Stimulated activated CD8-positive, alpha-beta memory T cell treated with anti-CD3 and anti-CD28 coated beads, Interleukin-7, amount 100 ng/mL, for 48 hours (primary cell): ENCODE results near the gene JAK3.

Source experiments
- DNase-seq, 2 donors: peaks; one replicate each; pipeline ENCODE4 v3.0.0-alpha.2; 2020; ENCODE audit warnings: low read depth in 1 of 2; ENCODE audit errors: extremely low read depth in 1 of 2

The JAK3 gene

DNA sequence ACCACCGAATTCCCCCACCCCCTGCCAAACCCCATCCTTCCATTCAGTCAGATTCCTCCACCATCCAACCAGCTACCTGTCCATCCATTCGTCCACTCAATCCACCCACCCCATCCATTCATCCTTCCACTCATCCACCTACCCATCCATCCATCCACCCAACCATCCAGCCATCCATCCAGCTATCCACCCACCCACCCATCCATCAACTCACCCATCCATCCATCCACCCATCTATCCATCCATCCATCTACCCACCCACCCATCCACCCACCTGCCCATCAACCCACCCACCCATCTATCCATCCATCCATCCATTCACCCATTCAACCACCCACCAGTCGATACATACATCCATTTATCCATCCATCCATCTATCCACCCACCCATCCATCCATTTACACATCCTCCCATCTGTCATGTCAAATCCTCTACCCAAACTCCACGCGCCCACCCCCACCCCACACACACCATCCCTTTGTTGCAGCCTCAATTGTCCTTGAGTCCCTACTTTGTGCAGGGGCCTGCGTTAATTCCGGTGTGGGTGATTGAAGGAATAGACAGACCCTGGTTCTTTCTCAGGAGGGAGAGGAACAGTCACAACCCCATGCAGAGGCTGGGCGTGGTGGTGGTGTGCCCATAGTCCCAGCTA lies 18.7 kb upstream of the JAK3 start:
- no peak for DNase-seq

GRCh38 chr19:17865364-17866311 lies 17.9 kb upstream of the JAK3 start:
- DNase-seq, result no peak

GRCh38 chr19:17863520-17864182 lies 15.9 kb upstream of the JAK3 start:
- no peak for DNase-seq

- DNase-seq, result no peak
Observed at GRCh38 chr19:17862711-17863519, 15.1 kb upstream of the JAK3 start.

GRCh38 chr19:17861542-17862402 lies 14.0 kb upstream of the JAK3 start:
- no peak for DNase-seq

- no peak for DNase-seq
Observed at GRCh38 chr19:17860993-17861360, 13.2 kb upstream of the JAK3 start.

GRCh38 chr19:17860331-17860992 lies 12.7 kb upstream of the JAK3 start:
- no peak for DNase-seq

GRCh38 chr19:17859533-17860330 lies 11.9 kb upstream of the JAK3 start, which contains the start of gene RPL18A:
Gene RPL18A, plus strand, starts transcription at chr19:17859910. Its CDS starts 47 bp downstream, at chr19:17859957.
- peak; percentile 99 to 100 for DNase-seq

GRCh38 chr19:17855280-17856152 lies 7.7 kb upstream of the JAK3 start:
- peak; percentile 73 to 79 for DNase-seq

- DNase-seq, result no peak
Observed at GRCh38 chr19:17854061-17854460, 6.3 kb upstream of the JAK3 start.

- no peak for DNase-seq
Observed at GRCh38 chr19:17848595-17849292, 962 bp upstream of the JAK3 start.

- DNase-seq, result no peak
Observed at GRCh38 chr19:17846146-17846545, 1.6 kb downstream of the JAK3 start.

- no peak for DNase-seq
Observed at GRCh38 chr19:17843908-17844490, 3.8 kb downstream of the JAK3 start.

GRCh38 chr19:17843292-17843827 lies 4.4 kb downstream of the JAK3 start:
- no peak for DNase-seq

DNA sequence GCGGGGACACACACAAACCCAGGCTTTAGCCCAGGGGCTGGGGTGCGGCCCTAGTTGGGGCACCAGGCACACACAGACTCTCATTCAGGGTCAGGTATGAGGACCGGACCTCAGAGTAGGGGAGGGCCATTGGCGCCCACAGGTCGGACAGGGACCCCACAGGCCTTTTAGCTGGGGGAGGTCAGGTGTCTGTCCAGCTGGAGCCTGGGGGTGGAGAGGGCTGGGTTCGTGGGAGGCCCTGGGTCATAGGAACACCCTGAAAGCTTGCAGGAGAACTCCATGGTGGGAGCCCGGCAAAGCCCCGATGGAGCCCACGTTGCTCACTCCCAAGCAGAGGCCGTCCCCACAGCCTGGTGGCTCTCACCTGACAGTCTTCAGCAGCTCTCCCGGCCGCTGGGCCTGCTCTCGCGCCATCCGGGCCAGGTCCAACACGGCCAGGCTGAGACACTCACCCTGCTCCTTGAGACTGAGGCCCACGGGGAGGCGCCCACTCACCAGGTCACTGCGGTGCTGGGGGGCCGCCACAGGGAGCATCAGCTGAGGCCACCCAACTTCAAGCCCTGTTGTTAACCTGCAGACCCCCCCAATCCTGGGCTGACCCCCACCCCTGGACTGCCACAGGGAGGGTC lies 5.0 kb downstream of the JAK3 start:
- no peak for DNase-seq
